GM21619 (cell line): ENCODE data around the gene ALDH3B1.
"Not testable (repeated sequence)": the region's sequence is repeated elsewhere in the genome, so short reads cannot be mapped to it uniquely, and the experiment has no call there.

ENCODE experiments used
- ATAC-seq: cut with Tn5 transposase; IDR thresholded peaks from one replicate; pipeline ENCODE4 v1.9.1; 2021; ENCODE audit not compliant: unreplicated experiment

ALDH3B1 gene

DNA sequence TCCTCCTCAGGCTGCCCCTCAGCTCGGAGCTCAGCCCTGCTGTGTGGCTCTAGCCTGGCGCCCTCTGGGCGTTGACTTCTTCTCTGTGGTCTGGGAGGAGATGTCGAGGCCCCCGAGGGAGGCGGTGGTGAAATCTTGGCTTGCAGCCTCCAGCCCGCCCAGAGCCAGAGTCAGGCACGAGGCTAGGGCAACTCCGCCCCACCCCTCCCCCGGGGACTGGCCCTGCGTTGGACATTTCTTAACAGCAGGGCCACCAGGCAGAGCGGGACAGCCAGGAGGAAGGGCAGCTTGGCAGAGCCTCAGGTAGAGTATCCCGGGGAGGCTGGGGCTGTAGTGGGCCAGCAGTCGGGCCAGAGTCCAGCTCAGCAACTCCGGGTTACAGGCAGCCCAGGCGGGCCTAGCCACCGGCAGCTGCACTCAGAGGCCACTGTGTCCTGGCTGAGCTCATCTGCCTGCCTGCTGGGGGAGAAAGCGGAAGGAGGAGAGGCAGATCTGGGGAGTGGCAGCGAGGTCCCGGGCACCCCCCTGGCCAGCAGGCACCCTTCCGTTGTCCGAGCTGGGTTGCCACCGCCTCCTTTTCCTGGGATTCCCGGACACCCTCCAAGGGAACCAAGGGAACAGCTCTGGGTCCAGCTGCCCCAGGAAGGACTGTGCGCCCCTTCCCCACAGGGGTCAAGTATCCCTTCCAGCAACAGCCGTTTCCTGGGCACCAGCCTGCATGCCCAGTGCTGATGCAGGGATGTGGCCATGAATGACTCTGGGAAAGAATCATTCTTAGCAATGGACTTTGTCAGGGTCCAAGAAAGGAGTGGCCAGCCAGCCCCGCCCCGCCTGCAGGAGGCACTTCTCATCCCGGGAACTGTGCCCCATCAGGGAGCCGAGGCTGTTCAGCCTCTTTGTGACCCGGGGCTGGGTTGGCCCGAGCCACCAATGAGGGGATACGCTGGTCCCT is at the start of gene ALDH3B1:
Gene ALDH3B1, plus strand, starts transcription at position 238 of the 952 bp plus-strand sequence. CDS start 4,971 bp downstream, outside the sequence.
- ATAC-seq = no peak

- ATAC-seq = not testable (repeated sequence)
These were observed 46.9 kb upstream of the ALDH3B1 start for GRCh38 chr11:67963217-67963616.

- ATAC-seq = not testable (repeated sequence)
These were observed 46.2 kb upstream of the ALDH3B1 start for GRCh38 chr11:67963879-67964278.

- ATAC-seq = not testable (repeated sequence)
These were observed 45.4 kb upstream of the ALDH3B1 start for GRCh38 chr11:67964746-67965145.

DNA sequence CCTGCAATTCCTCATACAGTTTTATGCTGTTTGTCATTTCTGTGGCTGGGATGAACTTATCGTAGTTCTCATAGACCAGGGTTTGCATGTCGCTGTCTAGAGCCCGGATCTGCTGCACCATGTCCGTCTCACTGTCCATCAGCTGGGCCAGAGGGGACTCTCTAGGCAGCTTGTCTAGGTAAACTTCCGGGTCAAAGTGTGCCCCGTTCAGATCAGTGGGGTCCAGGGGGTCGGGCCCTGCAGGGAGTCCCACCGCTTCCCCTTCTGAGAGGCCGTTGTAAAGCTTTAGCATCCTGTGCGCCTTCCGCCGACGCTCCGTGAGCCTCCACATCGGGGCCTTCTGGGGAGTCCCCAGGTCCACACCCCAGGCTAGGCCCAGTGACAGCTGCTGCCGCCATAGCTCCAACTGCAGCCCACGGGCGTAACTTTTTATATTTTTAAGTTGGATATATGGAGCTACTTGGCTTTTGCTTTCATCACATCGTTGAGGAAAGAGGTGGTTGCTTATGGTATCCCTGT is 44.2 kb upstream of the ALDH3B1 start:
- ATAC-seq = not testable (repeated sequence)

GRCh38 chr11:67974746-67975145 is 35.4 kb upstream of the ALDH3B1 start:
- not testable (repeated sequence) for ATAC-seq

DNA sequence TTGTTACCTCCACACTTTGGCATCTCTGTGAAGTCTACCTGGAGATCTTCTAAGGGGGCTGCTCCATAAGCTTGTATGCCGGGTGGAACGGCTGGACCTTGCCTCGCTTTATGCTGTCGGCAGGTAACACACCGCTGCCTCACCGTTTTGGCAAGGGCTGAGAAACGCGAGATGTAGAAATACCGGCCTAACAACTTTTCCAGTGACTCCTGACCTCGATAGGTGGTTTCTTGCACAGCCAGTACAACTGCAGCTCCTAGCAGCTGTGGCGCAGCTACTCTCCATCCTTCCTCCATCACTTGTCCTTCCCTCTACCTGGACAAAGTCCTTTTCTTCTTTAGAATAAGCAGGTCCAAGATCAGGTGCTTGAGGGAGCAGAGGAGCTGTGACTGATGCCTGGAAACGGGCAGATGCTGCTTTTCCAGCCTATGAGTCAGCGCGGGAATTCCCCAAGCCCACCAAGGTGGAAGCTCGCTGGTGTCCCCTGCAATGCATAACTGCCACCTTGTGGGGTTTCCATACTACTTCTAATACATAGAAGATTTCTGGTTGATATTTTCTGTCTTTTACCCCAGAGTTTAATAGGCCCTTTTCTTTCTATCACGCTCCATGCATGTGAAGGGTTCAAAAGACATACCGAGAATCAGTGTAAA is 31.2 kb upstream of the ALDH3B1 start:
- ATAC-seq = not testable (repeated sequence)

- ATAC-seq = not testable (repeated sequence)
These were observed 28.9 kb upstream of the ALDH3B1 start for GRCh38 chr11:67981226-67981625.

- ATAC-seq = not testable (repeated sequence)
These were observed 27.8 kb upstream of the ALDH3B1 start for GRCh38 chr11:67982255-67982857.

GRCh38 chr11:67983951-67984350 is 26.2 kb upstream of the ALDH3B1 start:
- ATAC-seq = no peak

GRCh38 chr11:67985302-67985701 is 24.8 kb upstream of the ALDH3B1 start:
- ATAC-seq = not testable (repeated sequence)

- ATAC-seq = not testable (repeated sequence)
These were observed 19.4 kb upstream of the ALDH3B1 start for GRCh38 chr11:67990546-67991346.

DNA sequence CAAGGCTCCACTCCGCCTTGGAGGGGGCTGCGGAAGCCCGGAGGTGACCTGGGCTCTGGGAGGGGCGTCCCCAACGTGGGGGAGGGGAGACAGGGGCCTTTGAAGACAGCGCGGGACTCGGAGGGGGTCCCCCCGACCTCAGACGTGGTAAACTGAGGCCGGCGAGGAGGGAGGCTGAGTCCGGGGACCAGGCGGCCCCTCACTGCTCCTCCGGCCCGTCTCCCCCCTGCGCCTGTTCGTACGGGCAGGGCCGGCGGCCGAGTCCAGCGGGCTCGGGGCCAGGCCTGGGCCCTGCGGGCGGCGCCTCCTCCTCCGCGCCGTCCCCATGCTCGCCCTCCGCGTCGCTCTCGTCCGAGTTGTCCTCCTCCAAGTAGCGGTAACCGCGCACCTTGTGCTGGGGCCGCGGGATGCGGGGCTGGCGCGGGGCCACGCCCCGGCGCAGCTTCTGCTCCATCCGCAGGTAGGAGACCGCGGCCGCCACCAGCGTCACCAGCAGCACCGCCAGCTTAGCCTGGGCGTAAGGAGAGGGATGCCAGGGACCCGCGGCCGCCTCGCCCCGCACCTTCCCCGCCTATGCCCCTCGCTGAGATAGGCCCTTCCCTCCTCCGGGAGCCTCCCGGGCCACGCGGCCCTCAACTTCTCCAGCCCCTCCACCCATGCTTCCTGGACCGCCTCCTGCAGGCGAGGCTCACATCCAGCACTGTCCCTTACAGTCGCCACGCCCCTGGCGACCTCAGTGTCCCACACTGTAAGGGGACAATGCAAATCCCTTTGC is 18.6 kb upstream of the ALDH3B1 start:
- ATAC-seq = not testable (repeated sequence)

DNA sequence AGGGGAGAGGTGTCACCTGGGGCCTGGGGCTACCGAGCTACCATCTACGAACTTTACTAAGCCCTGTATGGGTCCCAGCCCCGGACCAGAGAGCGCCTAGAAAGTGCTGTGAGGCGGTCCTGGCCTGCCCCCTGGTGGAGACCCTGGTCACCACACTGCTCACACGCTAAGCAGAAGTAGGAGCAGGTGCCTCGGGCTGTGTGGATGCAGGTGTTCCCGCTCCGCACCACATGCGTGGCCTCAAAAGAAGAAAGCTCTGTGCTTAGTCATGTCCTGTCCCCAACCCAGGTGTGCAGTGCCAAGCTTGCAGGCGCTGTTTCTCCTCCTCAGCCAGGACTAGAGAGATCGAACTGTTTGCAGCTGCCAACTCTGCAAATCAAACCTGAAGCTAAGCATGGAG is 16.3 kb upstream of the ALDH3B1 start:
- ATAC-seq = not testable (repeated sequence)

GRCh38 chr11:67994387-67994786 is 15.7 kb upstream of the ALDH3B1 start:
- ATAC-seq = not testable (repeated sequence)

- ATAC-seq = not testable (repeated sequence)
These were observed 15.0 kb upstream of the ALDH3B1 start for GRCh38 chr11:67995129-67995528.

DNA sequence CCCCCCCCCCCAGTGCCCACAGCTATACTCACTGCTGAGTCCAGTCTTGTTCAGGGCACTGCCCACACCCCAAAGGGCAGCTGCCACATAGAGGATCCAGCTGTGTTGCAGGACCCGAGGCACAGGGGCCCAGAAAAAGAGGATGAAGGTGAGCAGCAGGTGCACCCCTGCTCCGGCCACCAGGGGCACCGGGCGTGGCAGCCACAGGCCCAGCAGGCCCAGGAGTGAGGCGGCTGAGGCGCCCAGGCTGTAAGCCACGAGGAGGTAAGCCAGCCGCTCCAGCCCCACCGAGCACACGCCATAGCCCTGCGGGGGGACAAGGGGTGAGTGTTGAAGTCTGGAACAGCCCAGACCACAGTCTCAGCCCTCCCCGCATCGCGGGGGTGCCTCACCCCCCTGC is 14.5 kb upstream of the ALDH3B1 start:
- not testable (repeated sequence) for ATAC-seq

GRCh38 chr11:67996051-67996450 is 14.1 kb upstream of the ALDH3B1 start:
- ATAC-seq = no peak

- no peak for ATAC-seq
These were observed 13.3 kb upstream of the ALDH3B1 start for GRCh38 chr11:67996622-67997474.
